Measurements from ENCODE around the gene POLR1G. TPM values are rescaled to one million over a fixed set of nuclear protein-coding genes. Genes with fewer than 3 reads are reported as not detected.

Gene POLR1G
- total and polyA plus RNA-seq, 8 donors = 0.55 to 7.2 (median 2.8) TPM; not detected in 2

- peaks cover 0 to 22% (median 15%) of the 10 kb centered on the region in 4 donors for H3K4me1 ChIP-seq
- no peaks in the 10 kb centered on the region for H3K36me3 ChIP-seq
- WGBS, 5 donors = 82 to 94% (median 91%) methylated on average over 3 of the region's 3 CpGs
- H3K9me3 ChIP-seq = no peaks in the 10 kb centered on the region
- TF ChIP-seq POLR2A (IDR thresholded peaks at IDR 0.05) (no peak), CTCF (IDR thresholded peaks at IDR 0.05) (no peak), EP300 (IDR thresholded peaks at IDR 0.05) (no peak), POLR2AphosphoS5 (IDR thresholded peaks at IDR 0.05) (no peak)
- no peak for DNase-seq
- H3K4me3 ChIP-seq = no peak overlapping the region
- intact Hi-C loops (cut with DNase I; ENCODE audit: low total_unique reads) = no loop called here
- no peaks in the 10 kb centered on the region for H3K27me3 ChIP-seq
- H3K27ac ChIP-seq = no peak overlapping the region
Observed at GRCh38 chr19:45437328-45437727, 30.9 kb downstream of the POLR1G start.

GRCh38 chr19:45439190-45439568 is 32.7 kb downstream of the POLR1G start:
- WGBS, 5 donors = 27 to 38% (median 31%) methylated on average over 10 of the region's 10 CpGs
- no peaks in the 10 kb centered on the region for H3K27me3 ChIP-seq
- peaks cover 5 to 39% (median 26%) of the 10 kb centered on the region in 4 donors for H3K4me1 ChIP-seq
- no peaks in the 10 kb centered on the region for H3K36me3 ChIP-seq
- intact Hi-C loops (cut with DNase I; ENCODE audit: low total_unique reads) = no loop called here
- peak overlapping the region in 4 of 5 donors; percentile 88 to 97 (median 92) for H3K27ac ChIP-seq
- no peak for DNase-seq
- TF ChIP-seq EP300 (IDR thresholded peaks at IDR 0.05) (no peak), CTCF (IDR thresholded peaks at IDR 0.05) (no peak), POLR2AphosphoS5 (IDR thresholded peaks at IDR 0.05) (no peak), POLR2A (IDR thresholded peaks at IDR 0.05) (no peak)
- H3K4me3 ChIP-seq = peak overlapping the region; percentile 57 to 77 (median 64)
- H3K9me3 ChIP-seq = no peaks in the 10 kb centered on the region

GRCh38 chr19:45439569-45440258 is 33.3 kb downstream of the POLR1G start:
- peak in 2 of 3 donors; percentile 17 to 31 for TF ChIP-seq POLR2AphosphoS5 (IDR thresholded peaks at IDR 0.05)
- TF ChIP-seq EP300 (IDR thresholded peaks at IDR 0.05) = no peak
- TF ChIP-seq CTCF (IDR thresholded peaks at IDR 0.05) = peak in 6 of 7 experiments; percentile 69 to 100 (median 98)
- no peak for TF ChIP-seq POLR2A (IDR thresholded peaks at IDR 0.05)
- Histone ChIP-seq H3K9me3 (no peaks in the 10 kb centered on the region), H3K4me3 (peak overlapping the region; percentile 57 to 77 (median 64)), H3K27me3 (no peaks in the 10 kb centered on the region), H3K36me3 (no peaks in the 10 kb centered on the region), H3K27ac (peak overlapping the region; percentile 88 to 97 (median 93)), H3K4me1 (peaks cover 10 to 44% (median 31%) of the 10 kb centered on the region in 4 donors)
- WGBS, 5 donors = 0 to 1% (median 1%) methylated on average over 38 to 78 of the region's 78 CpGs
- peak; percentile 85 to 95 for DNase-seq
- intact Hi-C loops (cut with DNase I; ENCODE audit: low total_unique reads) = loop anchor here (5.0 kb wide), 1 partner anchor 38 kb away; no protein-coding TSS in a partner anchor

- H3K27ac ChIP-seq = peak overlapping the region; percentile 88 to 97 (median 93)
- H3K36me3 ChIP-seq = no peaks in the 10 kb centered on the region
- WGBS, 5 donors = 58 to 71% (median 67%) methylated on average over 9 of the region's 9 CpGs
- no peak for DNase-seq
- no peak for TF ChIP-seq EP300 (IDR thresholded peaks at IDR 0.05)
- TF ChIP-seq POLR2A (IDR thresholded peaks at IDR 0.05) = no peak
- no peak for TF ChIP-seq CTCF (IDR thresholded peaks at IDR 0.05)
- TF ChIP-seq POLR2AphosphoS5 (IDR thresholded peaks at IDR 0.05) = no peak
- H3K9me3 ChIP-seq = no peaks in the 10 kb centered on the region
- H3K4me3 ChIP-seq = peak overlapping the region; percentile 57 to 77 (median 64)
- peaks cover 14 to 50% (median 35%) of the 10 kb centered on the region in 4 donors for H3K4me1 ChIP-seq
- intact Hi-C loops (cut with DNase I; ENCODE audit: low total_unique reads) = loop anchor here (5.0 kb wide), 1 partner anchor 37 kb away; no protein-coding TSS in a partner anchor
- H3K27me3 ChIP-seq = no peaks in the 10 kb centered on the region
Observed at GRCh38 chr19:45440259-45440638, 33.8 kb downstream of the POLR1G start.

Data from stomach (tissue), 9 donors.